K562 (cell line): ENCODE data around the gene TAS2R1. TPM values are rescaled to one million over a fixed set of nuclear protein-coding genes. Genes with fewer than 3 reads are reported as not detected.

ENCODE experiments used
- ATAC-seq: fragments of 200-7000 bp; cut with Tn5 transposase; 3 replicates; pipeline ENCODE4 v1.9.1; 2020; ENCODE audit warnings: moderate library complexity
- BruUV-seq: library from RNA; stranded (reverse); fragments of 400-500 nt; replicated peaks from 2 replicates; lab custom pipeline; 2021; lab: Mats Ljungman, UMichigan
- CTCF ChIA-PET: fragments of 300-600 bp; formaldehyde crosslinking; extraction: SDS; loops from one replicate; lab custom pipeline; 2021; ENCODE audit warnings: low intra/inter-chr PET ratio; lab: Yijun Ruan, JAX
- POLR2A ChIA-PET: fragments of 300-600, 350-650 bp; sonication (Branson Sonifier 250); formaldehyde crosslinking; extraction: SDS; loops from one replicate; lab custom pipeline; 2021; ENCODE audit warnings: antibody characterized with exemption, inconsistent platforms; lab: Yijun Ruan, JAX
- DNase-seq, 4 experiments: peaks; one replicate each; pipeline versions ENCODE4 v3.0.0 to v3.0.0-alpha.2; 2011 to 2018; ENCODE audit warnings: low spot score in 3 of 4, mixed read lengths in 3 of 4; ENCODE audit errors: extremely low read depth in 1 of 4
- FAIRE-seq: peaks from 2 replicates; lab custom pipeline; 2011; peaks lifted over from hg19 to GRCh38; lab: Jason Lieb, UNC
- H2AFZ ChIP-seq: 2 replicates; pipeline ENCODE4 v1.6.0; 2011; ENCODE audit warnings: low read depth, low read length, control low read depth, inconsistent platforms
- H3K27ac ChIP-seq: fragments of 200-600 bp; 3 replicates; pipeline ENCODE4 v1.8.0; 2011; ENCODE audit warnings: low read depth, mild to moderate bottlenecking, control low read depth, inconsistent platforms, low read length, moderate library complexity, mixed read lengths; ENCODE audit errors: extremely low read depth
- H3K27me3 ChIP-seq, 2 experiments: fragments of 300-600 bp in 1 of 2; 2 replicates in 1 of 2; 3 replicates in 1 of 2; pipeline versions ENCODE4 v1.6.0 to v1.8.0; 2011; ENCODE audit warnings: inconsistent platforms in 2 of 2, low read length in 2 of 2, mild to moderate bottlenecking in 1 of 2, mixed read lengths in 1 of 2, moderate library complexity in 1 of 2; ENCODE audit not compliant: control insufficient read depth in 2 of 2, insufficient read depth in 2 of 2
- H3K36me3 ChIP-seq: fragments of 300-600 bp; 3 replicates; pipeline ENCODE4 v1.8.0; 2011; ENCODE audit warnings: mild to moderate bottlenecking, low read length, inconsistent platforms; ENCODE audit not compliant: control insufficient read depth, insufficient read depth
- H3K4me1 ChIP-seq, 2 experiments: fragments of 200-600 bp in 1 of 2; replicated peaks in 1 of 2; 2 replicates in 1 of 2; 3 replicates in 1 of 2; pipeline versions ENCODE4 v1.5.1 to v1.8.0; 2011; ENCODE audit warnings: inconsistent platforms in 2 of 2, low read length in 2 of 2, mild to moderate bottlenecking in 1 of 2, mixed read lengths in 1 of 2, moderate library complexity in 1 of 2; ENCODE audit not compliant: control insufficient read depth in 2 of 2, insufficient read depth in 2 of 2
- H3K4me2 ChIP-seq: 2 replicates; pipeline ENCODE4 v1.6.1; 2011; ENCODE audit warnings: low read length, control low read depth, inconsistent platforms, mixed read lengths; ENCODE audit not compliant: insufficient read depth
- H3K4me3 ChIP-seq: fragments of 200-600 bp; sonication (generic), shearing (Covaris generic); 2 replicates; pipeline ENCODE4 v1.5.1; 2016; ENCODE audit warnings: control low read depth, inconsistent platforms
- H3K79me2 ChIP-seq: fragments of 200-600 bp; 3 replicates; pipeline ENCODE4 v1.8.0; 2011; ENCODE audit warnings: low read length, inconsistent platforms; ENCODE audit not compliant: control insufficient read depth, insufficient read depth
- H3K9ac ChIP-seq, 2 experiments: 2 replicates each; pipeline versions ENCODE4 v1.6.0 to v1.6.1; 2011; ENCODE audit warnings: low read depth in 2 of 2, low read length in 2 of 2, control low read depth in 1 of 2, inconsistent platforms in 1 of 2, mild to moderate bottlenecking in 1 of 2, mixed read lengths in 1 of 2; ENCODE audit not compliant: insufficient read depth in 1 of 2
- H3K9me1 ChIP-seq: one replicate; pipeline ENCODE4 v1.6.0; 2011; ENCODE audit warnings: inconsistent platforms, mild to moderate bottlenecking, low read length, moderate library complexity; ENCODE audit not compliant: control insufficient read depth, insufficient read depth
- H3K9me3 ChIP-seq: replicated peaks from 2 replicates; pipeline ENCODE4 v1.5.1; 2011; ENCODE audit warnings: low read depth, low read length, inconsistent platforms; ENCODE audit not compliant: control insufficient read depth, insufficient read depth
- H4K20me1 ChIP-seq: replicated peaks from 2 replicates; pipeline ENCODE4 v1.6.1; 2011; ENCODE audit warnings: low read length, inconsistent platforms, mixed read lengths; ENCODE audit not compliant: control insufficient read depth, insufficient read depth
- ARID4B ChIP-seq: sonication (generic); formaldehyde crosslinking; IDR thresholded peaks from 2 replicates; pipeline ENCODE4 v1.8.0; 2022; ENCODE audit warnings: mild to moderate bottlenecking, missing genetic modification reagents
- CBX8 ChIP-seq: fragments of 200-600 bp; sonication (generic); IDR thresholded peaks from 2 replicates; pipeline ENCODE4 v1.6.1; 2012; ENCODE audit warnings: borderline replicate concordance, mixed run types, low read depth, mild to moderate bottlenecking, moderate library complexity, mixed read lengths, low read length, control low read depth, inconsistent platforms; ENCODE audit not compliant: poor library complexity, severe bottlenecking; ENCODE audit errors: extremely low read depth
- CHD4 ChIP-seq: fragments of 200-600 bp; sonication (generic); IDR thresholded peaks from 3 replicates; pipeline ENCODE4 v1.6.1; 2012; ENCODE audit warnings: low read depth, mild to moderate bottlenecking, mixed read lengths, low read length, inconsistent platforms; ENCODE audit not compliant: insufficient read depth, insufficient replicate concordance, poor library complexity, severe bottlenecking
- ELF1 ChIP-seq: fragments of 200-800 bp; sonication (Bioruptor generic); IDR thresholded peaks from 2 replicates; pipeline ENCODE4 v1.6.1; 2016; ENCODE audit warnings: missing genetic modification characterization, missing compliant biosample characterization
- GABPA ChIP-seq: fragments of 200-800 bp; sonication (Bioruptor generic); conservative IDR thresholded peaks from 2 replicates; pipeline ENCODE4 v1.6.1; 2016; ENCODE audit warnings: low read depth, missing genetic modification characterization, missing compliant biosample characterization
- LARP7 ChIP-seq: fragments of 450-650 bp; IDR thresholded peaks from 2 replicates; pipeline ENCODE4 v1.6.1; 2016
- MAZ ChIP-seq, 2 experiments: fragments of 450-650 bp in 1 of 2; sonication (generic) in 1 of 2; formaldehyde crosslinking; IDR thresholded peaks in 1 of 2; conservative IDR thresholded peaks in 1 of 2; 2 replicates each; pipeline versions ENCODE4 v1.4.0 to v1.5.0; 2020; ENCODE audit warnings: mild to moderate bottlenecking in 1 of 2, missing genetic modification reagents in 1 of 2
- PTBP1 ChIP-seq: fragments of 200-400 bp; formaldehyde crosslinking; IDR thresholded peaks from 2 replicates; pipeline ENCODE4 v1.6.1; 2017; ENCODE audit warnings: low read depth, low read length
- RREB1 ChIP-seq: fragments of 250-450 bp; sonication (Bioruptor Pico); IDR thresholded peaks from 2 replicates; pipeline ENCODE4 v1.4.0; 2020
- TCF3 ChIP-seq: sonication (generic); formaldehyde crosslinking; IDR thresholded peaks from 2 replicates; pipeline ENCODE4 v1.4.0; 2020; ENCODE audit warnings: mild to moderate bottlenecking, missing genetic modification reagents
- ZNF589 ChIP-seq: fragments of 200-800 bp; sonication (Bioruptor generic); IDR thresholded peaks from 2 replicates; pipeline ENCODE4 v1.6.1; 2016; ENCODE audit warnings: low read depth, missing genetic modification characterization, missing compliant biosample characterization
- WGBS: fragments of 100-300 bp; shearing (Covaris generic); methylation state at CpG from one replicate; pipeline ENCODE4 v1.1.6; 2016; ENCODE audit warnings: low coverage, mixed read lengths; ENCODE audit not compliant: insufficient coverage; ENCODE audit errors: missing lambda C conversion rate; 5-methylcytosine and 5-hydroxymethylcytosine counted together
- in situ Hi-C: fragments of 300-500 bp; cut with MboI; formaldehyde crosslinking; loops from 4 replicates; pipeline ENCODE4 v1.15.0; 2018; ENCODE audit warnings: inconsistent platforms, mixed read lengths
- intact Hi-C: fragments of 100-400 bp; cut with micrococcal nuclease; formaldehyde crosslinking; loops from 2 replicates; pipeline ENCODE4 v1.14.2; 2022
- polyA plus RNA-seq, 8 experiments: library from polyadenylated mRNA; depleted of rRNA in 4 of 8; stranded (reverse) in 5 of 8; unstranded in 3 of 8; fragments of >200 nt; fragmentation: Nextera tagmentation in 2 of 8; fragmentation: Illumina TruSeq in 1 of 8; extraction: Ambion mirVana in 2 of 8; extraction: Trizol in 1 of 8; gene quantifications; 2 replicates each; pipeline versions ENCODE4 v1.2.1 to v1.2.3, GENCODE V29; 2011 to 2014; ENCODE audit warnings: inconsistent platforms in 1 of 8, missing spikeins in 1 of 8
- total RNA-seq, 7 experiments: library from RNA; depleted of rRNA in 6 of 7; stranded (reverse); fragments of >200 nt in 6 of 7; fragmentation: Illumina TruSeq in 2 of 7; extraction: Trizol in 2 of 7; gene quantifications; 2 replicates each; pipeline versions ENCODE4 v1.2.1 to v1.2.3, GENCODE V29; 2011 to 2021; ENCODE audit warnings: low replicate concordance in 1 of 7

The TAS2R1 gene
- total and polyA plus RNA-seq, 9 of the 15 experiments (the other 6 are each of a cell fraction or from before 2014, with no cell fraction given) = not detected

- Histone ChIP-seq H3K79me2 (no peaks in the 10 kb centered on the region), H2AFZ (no peak overlapping the region), H3K27me3 (no peaks in the 10 kb centered on the region), H4K20me1 (no peaks in the 10 kb centered on the region), H3K4me1 (no peaks in the 10 kb centered on the region), H3K9ac (no peak overlapping the region), H3K4me2 (no peak overlapping the region), H3K36me3 (no peaks in the 10 kb centered on the region), H3K27ac (no peak overlapping the region), H3K9me3 (no peaks in the 10 kb centered on the region), H3K9me1 (no peaks in the 10 kb centered on the region), H3K4me3 (no peak overlapping the region)
- no peak for DNase-seq
- in situ Hi-C loops = no loop called here
- ATAC-seq = no peak
- 0% methylated on average over 3 of the region's 3 CpGs for WGBS
- ChIA-PET POLR2A (no interaction called here), CTCF (no interaction called here)
- FAIRE-seq = no peak
- intact Hi-C loops = no loop called here
- BruUV-seq = no TSS peak
- no peak for TF ChIP-seq GABPA
- TF ChIP-seq MAZ (CRISPR knock-in tag; conservative IDR thresholded peaks at IDR 0.05 in 1 of 2, IDR thresholded peaks at IDR 0.05 in 1 of 2) = no peak
- no peak for TF ChIP-seq ELF1 (tag)
- no peak for TF ChIP-seq ZNF589 (CRISPR knock-in tag)
- no peak for TF ChIP-seq TCF3 (CRISPR knock-in tag)
- TF ChIP-seq CHD4 = no peak
- no peak for TF ChIP-seq ARID4B
- TF ChIP-seq RREB1 (CRISPR knock-in tag) = no peak
- TF ChIP-seq CBX8 = no peak
- no peak for TF ChIP-seq LARP7
- TF ChIP-seq PTBP1 = no peak
These were observed 14.8 kb downstream of the TAS2R1 start for GRCh38 chr5:9615331-9615730.
